Measurements from ENCODE around the gene PARP2. TPM values are rescaled to one million over a fixed set of nuclear protein-coding genes. Genes with fewer than 3 reads are reported as not detected.

The PARP2 gene
- total and polyA plus RNA-seq, 2 donors (not counting 3 experiments of a cell fraction or from before 2014, with no cell fraction given): 15.7 to 30.6 TPM

DNA sequence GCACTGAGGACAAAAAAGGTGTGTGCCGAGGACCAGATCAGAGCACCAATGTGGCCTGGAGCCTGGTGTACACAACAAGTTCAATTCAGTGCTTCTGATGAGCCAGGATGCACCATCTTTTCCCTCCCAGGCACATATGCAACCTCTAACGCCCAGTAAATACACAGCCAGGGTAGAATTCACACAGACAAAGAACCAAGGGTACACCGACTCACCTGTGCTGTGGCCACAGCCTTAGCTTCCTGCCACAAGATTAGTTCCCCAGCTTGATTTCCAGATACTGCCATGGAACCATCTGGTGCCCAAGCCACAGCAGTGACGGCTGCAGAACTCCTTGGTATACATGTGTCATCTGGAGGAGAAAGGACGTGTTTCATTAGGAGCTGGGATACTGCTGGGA lies 29.4 kb downstream of the PARP2 start:
- dilution Hi-C loops (cut with MboI; ENCODE audit: extremely low pct_ligation_motif_present, low sequenced_read_pairs) (no loop called here), intact Hi-C loops (cut with micrococcal nuclease) (no loop called here)
- no TSS peak for BruUV-seq (replicated peaks)
- Histone ChIP-seq H3K36me3 (ENCODE audit: control insufficient read depth in 2 of 2, extremely low read depth in 1 of 2, insufficient read depth in 2 of 2, low read length in 2 of 2) (peaks cover 17 to 63% of the 10 kb centered on the region in 2 experiments), H3K9ac (replicated peaks; ENCODE audit: extremely low read depth, insufficient read depth, low read length) (no peak overlapping the region), H4K20me1 (replicated peaks; ENCODE audit: control insufficient read depth, extremely low read depth, insufficient read depth, low read length) (no peaks in the 10 kb centered on the region), H3K27me3 (ENCODE audit: control insufficient read depth in 2 of 2, insufficient read depth in 2 of 2, low read length in 2 of 2) (no peaks in the 10 kb centered on the region), H3K4me2 (ENCODE audit: insufficient read depth, low read length) (no peak overlapping the region), H2AFZ (ENCODE audit: low read depth, low read length) (no peak overlapping the region), H3K27ac (ENCODE audit: insufficient read depth, low read depth, low read length) (no peak overlapping the region), H3K9me3 (replicated peaks; ENCODE audit: control insufficient read depth, insufficient read depth, low read length) (no peaks in the 10 kb centered on the region), H3K79me2 (ENCODE audit: control insufficient read depth, insufficient read depth, low read length) (no peaks in the 10 kb centered on the region), H3K4me3 (replicated peaks in 1 of 3; ENCODE audit: insufficient read depth in 1 of 3, low read depth in 1 of 3, low read length in 3 of 3) (no peak overlapping the region), H3K9me1 (replicated peaks; ENCODE audit: control insufficient read depth, extremely low read depth, insufficient read depth, low read length) (no peaks in the 10 kb centered on the region), H3K4me1 (ENCODE audit: control insufficient read depth, extremely low read depth, insufficient read depth, low read length) (no peaks in the 10 kb centered on the region)
- TF ChIP-seq POLR2AphosphoS5 (IDR thresholded peaks at IDR 0.05; ENCODE audit: insufficient read depth, low read depth, low read length) (no peak), FOS (IDR thresholded peaks at IDR 0.05; ENCODE audit: borderline replicate concordance, insufficient read depth, low read length) (no peak), MYC (IDR thresholded peaks at IDR 0.05; ENCODE audit: low read depth, low read length) (no peak), POLR2A (IDR thresholded peaks at IDR 0.05; ENCODE audit: low read depth, low read length) (no peak), GATA2 (IDR thresholded peaks at IDR 0.05; ENCODE audit: insufficient read depth, insufficient read length, low read depth, low read length) (no peak), EZH2 (IDR thresholded peaks at IDR 0.05; ENCODE audit: borderline replicate concordance, low read depth, low read length, severe bottlenecking) (no peak)
- TF ChIP-seq, protein P1, sequence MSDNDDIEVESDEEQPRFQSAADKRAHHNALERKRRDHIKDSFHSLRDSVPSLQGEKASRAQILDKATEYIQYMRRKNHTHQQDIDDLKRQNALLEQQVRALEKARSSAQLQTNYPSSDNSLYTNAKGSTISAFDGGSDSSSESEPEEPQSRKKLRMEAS (IDR thresholded peaks at IDR 0.05; ENCODE audit: insufficient read depth, insufficient read length): no peak
- TF ChIP-seq, protein P2, sequence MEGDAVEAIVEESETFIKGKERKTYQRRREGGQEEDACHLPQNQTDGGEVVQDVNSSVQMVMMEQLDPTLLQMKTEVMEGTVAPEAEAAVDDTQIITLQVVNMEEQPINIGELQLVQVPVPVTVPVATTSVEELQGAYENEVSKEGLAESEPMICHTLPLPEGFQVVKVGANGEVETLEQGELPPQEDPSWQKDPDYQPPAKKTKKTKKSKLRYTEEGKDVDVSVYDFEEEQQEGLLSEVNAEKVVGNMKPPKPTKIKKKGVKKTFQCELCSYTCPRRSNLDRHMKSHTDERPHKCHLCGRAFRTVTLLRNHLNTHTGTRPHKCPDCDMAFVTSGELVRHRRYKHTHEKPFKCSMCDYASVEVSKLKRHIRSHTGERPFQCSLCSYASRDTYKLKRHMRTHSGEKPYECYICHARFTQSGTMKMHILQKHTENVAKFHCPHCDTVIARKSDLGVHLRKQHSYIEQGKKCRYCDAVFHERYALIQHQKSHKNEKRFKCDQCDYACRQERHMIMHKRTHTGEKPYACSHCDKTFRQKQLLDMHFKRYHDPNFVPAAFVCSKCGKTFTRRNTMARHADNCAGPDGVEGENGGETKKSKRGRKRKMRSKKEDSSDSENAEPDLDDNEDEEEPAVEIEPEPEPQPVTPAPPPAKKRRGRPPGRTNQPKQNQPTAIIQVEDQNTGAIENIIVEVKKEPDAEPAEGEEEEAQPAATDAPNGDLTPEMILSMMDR (IDR thresholded peaks at IDR 0.05; ENCODE audit: extremely low read depth in 1 of 2, insufficient read depth in 1 of 2, low read depth in 1 of 2, low read length in 2 of 2): no peak
- FAIRE-seq (no peak), DNase-seq (ENCODE audit: low read depth, low spot score) (no peak)
- CTCF ChIA-PET: interaction anchor here (1.7 kb wide), 1 partner anchor 9 kb away, joined by 4 read pairs; no protein-coding TSS in a partner anchor
- POLR2A ChIA-PET: interaction anchor here (1.6 kb wide), 1 partner anchor 30 kb away, joined by 3 read pairs; the partner anchor contains the start of gene PARP2
